Left forelimb (tissue), 1 donor: ENCODE data around the gene SUGP1.

Experiments
- DNase-seq: peaks from one replicate; pipeline ENCODE4 v3.0.0-alpha.2; 2018; ENCODE audit warnings: low spot score

SUGP1 gene

GRCh38 chr19:19296953-19297689 is 23.2 kb downstream of the SUGP1 start:
- no peak for DNase-seq

DNA sequence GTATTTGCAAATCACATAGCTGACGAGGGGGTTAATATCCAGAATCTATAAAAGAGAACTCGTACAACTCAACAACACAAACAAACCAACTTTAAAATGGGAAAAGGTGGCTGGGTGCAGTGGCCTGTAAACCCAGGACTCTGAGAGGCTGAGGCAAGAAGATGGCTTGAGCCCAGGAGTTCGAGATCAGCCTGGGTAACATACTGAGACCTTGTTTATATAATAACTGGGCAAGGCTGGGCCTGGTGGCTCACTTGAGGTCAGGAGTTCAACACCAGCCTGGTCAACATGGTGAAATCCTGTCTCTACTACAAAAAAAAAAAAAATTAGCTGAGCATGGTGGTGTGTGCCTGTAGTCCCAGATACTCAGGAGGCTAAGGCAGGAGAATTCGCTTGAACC is 25.4 kb downstream of the SUGP1 start:
- DNase-seq = no peak

DNA sequence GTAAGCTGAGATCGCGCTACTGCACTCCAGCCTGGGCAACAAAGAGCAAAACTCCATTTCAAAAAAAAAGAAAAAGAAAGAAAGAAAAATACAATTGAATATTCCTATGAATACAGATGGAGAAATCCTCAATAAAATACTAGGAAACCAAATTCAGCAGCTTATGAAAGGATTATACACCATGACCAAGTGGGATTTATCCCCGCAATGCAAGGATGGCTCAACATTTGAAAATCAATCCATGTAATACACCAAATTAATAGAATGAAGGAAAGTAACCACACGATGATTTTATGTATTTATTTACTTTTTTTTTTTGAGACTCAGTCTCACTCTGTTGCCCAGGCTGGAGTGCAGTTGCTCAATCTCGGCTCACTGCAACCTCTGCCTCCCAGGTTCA is 27.7 kb downstream of the SUGP1 start:
- no peak for DNase-seq

DNA sequence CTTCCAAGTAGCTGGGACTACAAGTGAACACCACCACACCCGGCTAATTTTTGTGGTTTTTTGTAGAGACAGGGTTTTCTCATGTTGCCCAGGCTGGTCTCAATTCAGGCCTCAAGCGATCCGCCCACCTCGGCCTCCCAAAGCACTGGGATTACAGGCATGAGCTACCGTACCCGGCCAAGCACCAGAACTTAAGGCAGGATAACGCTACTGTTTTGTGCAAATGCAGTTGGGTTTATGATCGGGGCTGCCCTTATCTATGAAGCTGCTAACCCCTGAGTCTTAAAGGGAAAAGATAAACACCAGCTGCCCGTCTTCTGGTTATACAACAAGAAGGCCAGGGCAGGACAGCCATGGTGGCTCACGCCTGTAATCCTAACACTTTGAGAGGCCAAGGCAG is 34.6 kb downstream of the SUGP1 start:
- no peak for DNase-seq

- no peak for DNase-seq
Measured at GRCh38 chr19:19280561-19280960, 39.7 kb downstream of the SUGP1 start.

DNA sequence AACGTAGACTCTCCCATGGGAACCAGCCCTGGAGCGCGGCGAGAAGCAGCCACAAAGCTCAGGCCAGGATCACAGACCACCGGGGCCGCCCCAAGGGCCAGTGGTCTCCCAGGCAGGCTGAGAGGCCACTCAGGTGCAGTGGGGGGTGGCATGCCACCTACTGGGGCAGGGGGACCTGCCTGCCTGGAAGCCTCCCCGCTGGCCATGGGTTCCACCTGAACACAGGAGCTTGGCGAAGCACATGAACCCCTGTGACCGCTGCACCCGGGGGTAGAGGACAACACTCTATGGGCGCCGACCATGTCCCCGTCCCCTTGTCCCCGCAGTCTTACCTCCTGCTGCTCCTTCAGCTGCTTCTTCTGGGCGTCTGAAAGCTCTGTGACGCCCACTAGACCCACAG is 40.5 kb downstream of the SUGP1 start:
- DNase-seq = no peak

DNA sequence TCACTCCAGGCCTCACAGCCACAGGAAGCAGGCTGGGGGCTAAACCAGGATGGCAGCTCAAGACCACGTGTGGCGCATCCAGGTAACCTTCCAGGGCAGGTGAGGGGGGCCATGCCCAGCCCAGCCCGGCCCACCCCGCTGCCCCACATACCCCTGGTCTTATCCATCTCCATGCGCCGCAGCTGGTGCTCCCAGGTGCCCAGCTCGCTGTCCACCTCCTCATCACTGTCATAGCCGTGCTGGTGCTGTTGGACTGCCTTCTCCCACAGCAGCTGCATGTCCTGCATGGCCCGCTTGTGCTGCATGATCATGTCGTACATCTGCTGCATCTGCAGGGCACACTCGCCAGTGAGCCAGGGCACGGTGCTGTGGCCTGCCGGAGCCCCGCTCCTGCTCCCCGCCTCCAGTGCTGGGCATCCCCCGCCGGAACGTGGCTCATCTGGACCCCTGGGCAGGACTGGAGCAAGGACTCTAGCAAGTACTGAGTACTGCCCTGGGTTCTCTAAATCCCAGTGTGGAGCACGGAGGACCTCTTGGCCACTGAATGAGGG is 41.2 kb downstream of the SUGP1 start:
- DNase-seq = no peak

DNA sequence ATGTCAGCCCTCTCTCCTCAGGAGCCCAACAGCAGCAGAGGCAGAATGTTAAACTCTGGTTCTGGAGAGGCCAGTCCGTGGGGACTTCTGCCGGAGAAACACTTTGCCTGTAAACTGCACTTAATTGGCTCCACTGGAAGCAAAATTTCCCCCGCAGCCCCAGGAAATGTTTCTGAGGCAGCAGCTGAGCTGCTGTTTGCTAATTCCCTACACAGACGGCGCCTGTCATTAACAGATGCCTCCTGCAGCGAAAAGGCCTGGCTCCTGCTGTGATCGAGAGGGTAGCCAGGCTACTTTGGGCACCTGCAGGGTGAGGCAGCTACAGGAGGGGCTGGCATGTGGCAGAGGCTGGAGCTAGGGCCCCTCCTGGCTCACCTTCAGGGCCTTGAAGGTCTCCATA is 42.0 kb downstream of the SUGP1 start:
- DNase-seq = no peak

DNA sequence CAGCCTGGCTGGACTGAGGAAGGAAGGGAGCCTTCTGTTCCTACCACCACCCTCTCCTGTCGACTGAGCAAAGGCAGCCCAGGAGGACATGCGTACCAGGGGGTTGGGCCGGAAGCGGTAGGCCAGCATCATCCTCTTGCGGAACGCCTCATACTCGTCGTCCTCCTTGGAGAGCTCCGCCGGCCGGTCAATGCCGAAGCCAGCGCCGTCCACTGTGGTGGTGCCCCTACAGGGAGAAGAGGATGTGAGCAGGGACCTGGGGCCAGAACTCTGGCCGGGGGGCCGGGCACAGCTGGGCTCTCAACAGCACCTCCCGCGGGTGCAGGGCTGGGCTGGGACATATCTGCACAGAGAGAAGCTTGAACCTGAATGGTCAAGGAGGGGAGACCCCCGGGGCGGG is 43.5 kb downstream of the SUGP1 start:
- no peak for DNase-seq

DNA sequence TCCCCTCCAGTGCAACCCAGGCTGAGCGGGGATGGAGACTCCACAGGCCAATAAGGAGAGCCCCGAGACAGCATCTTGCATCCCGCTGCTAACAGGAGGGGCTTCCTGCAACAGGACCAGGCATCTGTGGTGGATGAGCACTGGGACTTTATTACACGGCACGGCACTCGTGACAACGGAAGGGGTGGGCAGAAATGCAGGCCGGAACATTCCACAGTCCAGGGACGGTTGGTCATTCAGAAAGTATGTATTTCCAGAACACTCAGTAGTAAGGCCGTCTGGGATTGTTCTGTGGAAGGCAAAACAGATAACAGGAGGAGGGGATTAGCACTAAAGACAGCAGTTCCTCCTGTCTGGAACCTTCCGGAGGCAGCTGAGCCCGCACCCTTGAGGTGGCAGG is 43.9 kb downstream of the SUGP1 start:
- no peak for DNase-seq

DNA sequence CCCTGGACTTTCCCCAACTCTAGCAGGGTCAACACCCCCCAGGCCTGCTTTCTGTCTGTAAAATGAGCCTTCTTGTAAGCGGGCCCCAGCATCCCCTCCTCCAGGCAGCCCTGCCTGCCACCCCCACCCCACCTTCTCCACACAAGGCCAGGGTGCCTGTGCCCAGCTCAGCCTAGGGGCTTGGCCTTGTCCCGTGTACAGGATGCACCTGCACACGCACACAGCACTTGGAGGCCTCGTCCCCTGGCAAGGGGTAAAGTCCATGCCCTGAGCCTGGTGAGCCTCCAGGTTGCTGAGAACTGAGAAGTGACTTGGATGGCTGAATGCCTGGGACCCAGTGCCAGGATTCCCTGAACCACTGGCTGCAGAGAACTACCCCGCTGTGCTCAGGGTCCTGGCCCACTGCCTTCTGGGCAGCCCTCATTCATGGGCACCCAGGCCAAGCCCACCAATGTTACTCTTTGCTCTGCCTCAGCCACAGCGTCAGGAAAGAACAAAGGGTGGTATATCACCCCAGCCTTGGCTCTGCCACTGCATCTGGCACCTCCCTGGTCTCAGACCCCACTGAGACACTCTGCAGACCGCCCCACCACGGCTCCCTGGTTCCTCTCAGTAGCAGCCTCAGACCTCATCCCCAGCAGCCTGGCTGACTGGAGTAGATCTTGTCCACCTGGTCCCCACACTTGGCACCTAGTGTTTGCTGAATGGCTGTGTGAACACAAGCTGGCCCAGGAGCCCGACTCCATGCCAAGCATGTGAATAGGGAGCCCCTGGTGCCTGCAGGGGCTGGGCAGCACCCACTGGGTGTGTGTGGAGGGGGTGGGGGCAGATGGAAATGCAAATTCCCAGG is 45.4 kb downstream of the SUGP1 start:
- no peak for DNase-seq

GRCh38 chr19:19274146-19274545 is 46.2 kb downstream of the SUGP1 start:
- DNase-seq = no peak

GRCh38 chr19:19271828-19272599 is 48.3 kb downstream of the SUGP1 start:
- DNase-seq = no peak

- no peak for DNase-seq
Measured at GRCh38 chr19:19270749-19271571, 49.3 kb downstream of the SUGP1 start.

- DNase-seq = no peak
Measured at GRCh38 chr19:19269952-19270694, 50.2 kb downstream of the SUGP1 start.

DNA sequence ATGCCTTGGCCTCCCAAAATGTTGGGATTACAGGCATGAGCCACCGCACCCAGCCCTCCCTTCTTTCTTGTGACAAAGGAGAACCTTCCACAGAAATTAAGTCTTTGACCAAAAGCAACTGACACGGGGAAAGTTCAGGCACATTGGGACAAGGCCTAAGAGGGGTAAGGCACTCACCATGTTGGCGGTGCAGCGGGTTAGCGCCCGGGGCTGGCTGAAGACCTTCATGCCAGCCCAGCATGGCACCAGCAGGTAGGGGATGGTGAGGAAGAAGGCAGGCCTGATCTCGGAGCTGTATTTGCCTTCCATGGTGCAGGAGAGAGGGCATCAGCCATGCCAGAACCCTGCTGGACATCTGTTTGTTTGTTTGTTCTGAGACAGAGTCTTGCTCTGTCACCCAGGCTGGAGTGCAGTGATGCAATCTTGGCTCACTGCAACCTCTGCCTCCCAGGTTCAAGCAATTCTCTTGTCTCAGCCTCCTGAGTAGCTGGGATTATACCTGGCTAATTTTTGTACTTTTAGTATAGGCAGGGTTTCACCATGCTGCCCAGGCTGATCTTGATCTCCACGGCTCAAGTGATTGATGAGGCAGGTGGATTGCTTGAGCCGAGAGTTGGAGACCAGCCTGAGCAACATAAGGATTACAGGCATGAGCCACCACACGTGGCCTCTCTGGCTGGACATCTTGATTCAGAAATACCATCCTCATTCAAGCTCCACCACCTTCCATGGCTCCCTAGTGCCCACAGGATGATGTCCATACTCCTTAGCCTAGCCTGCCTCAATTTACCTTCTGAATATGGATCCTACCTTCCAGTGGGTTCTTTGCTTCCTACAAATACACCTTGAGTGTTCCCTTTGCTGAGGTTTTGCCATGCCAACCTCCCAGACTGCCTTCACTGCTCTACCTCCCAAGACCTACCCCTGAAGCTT is 51.6 kb downstream of the SUGP1 start:
- no peak for DNase-seq

GRCh38 chr19:19267305-19267704 is 53.0 kb downstream of the SUGP1 start:
- no peak for DNase-seq

GRCh38 chr19:19263886-19264487 is 56.3 kb downstream of the SUGP1 start:
- DNase-seq = no peak
